HG02870 (cell line): Measurements from ENCODE around the gene CKB.

Experiments
- ATAC-seq: cut with Tn5 transposase; IDR thresholded peaks from one replicate; pipeline ENCODE4 v1.9.1; 2021; ENCODE audit warnings: mild to moderate bottlenecking, moderate library complexity; ENCODE audit not compliant: unreplicated experiment

The CKB gene

DNA sequence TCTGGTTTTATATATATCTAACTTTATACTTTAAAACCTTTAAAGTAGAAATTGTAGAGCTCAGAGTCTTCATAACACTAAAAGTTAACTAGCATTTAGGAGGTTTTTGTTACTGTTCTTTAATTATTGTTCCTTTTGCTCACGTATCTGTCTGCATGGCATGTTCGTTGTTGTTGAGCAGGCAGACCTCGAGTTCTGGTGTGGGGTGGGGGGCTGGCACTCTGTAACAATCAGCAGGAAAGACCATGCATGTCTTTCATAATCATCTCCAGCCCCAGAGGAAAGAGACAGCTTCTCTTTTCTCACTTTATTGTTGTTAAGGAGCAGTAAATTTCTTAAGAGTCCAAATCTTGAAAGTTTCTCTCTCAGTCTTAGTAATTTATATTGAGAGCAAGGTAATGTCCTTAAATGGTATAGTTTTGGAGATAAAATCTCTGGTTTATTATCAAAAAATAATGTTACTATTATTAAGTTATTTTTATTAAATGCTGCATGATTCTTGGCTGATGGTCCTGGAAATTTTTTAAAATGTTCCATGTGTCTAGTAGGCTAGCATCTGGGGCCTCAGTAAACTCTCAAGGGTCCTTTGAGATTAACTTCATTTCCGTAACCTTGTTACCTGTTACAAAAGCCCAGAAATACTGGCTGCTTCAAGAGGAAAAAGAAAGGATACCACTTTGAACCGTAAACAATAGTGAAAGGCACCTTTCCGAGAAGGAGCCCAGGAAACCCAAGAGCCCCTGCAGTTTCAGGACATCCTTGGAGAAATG is 30.3 kb downstream of the CKB start:
- no peak for ATAC-seq

DNA sequence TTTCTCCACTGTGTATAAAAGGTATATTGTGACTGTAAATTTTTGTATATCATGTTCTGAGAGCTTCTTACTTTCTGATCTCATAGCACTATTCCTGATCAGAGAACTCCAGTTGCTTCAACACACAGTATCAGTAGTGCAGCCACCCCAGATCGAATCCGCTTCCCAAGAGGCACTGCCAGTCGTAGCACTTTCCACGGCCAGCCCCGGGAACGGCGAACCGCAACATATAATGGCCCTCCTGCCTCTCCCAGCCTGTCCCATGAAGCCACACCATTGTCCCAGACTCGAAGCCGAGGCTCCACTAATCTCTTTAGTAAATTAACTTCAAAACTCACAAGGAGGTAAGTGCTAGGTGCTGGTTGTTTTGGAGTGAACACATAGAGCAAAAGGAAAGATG is 30.9 kb downstream of the CKB start:
- no peak for ATAC-seq

DNA sequence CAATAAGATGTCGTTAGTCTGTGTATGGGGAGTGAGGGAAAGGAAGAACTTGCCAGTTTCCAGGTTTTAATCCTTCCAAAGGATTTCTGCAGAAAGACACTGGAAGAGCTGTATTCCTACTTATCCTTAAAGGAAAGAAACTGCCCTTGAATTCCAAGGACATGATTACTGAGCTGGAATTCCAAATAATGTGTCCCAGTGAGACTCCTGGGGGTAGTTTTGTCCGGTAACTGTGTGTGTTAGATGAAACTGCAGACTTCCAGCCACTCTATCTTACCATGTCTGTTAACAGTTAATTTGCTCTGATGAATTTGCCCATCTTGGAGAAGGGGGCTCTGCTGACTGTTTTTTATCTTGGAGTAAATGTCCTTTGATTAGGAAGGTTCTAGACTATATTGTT is 33.0 kb downstream of the CKB start:
- no peak for ATAC-seq

DNA sequence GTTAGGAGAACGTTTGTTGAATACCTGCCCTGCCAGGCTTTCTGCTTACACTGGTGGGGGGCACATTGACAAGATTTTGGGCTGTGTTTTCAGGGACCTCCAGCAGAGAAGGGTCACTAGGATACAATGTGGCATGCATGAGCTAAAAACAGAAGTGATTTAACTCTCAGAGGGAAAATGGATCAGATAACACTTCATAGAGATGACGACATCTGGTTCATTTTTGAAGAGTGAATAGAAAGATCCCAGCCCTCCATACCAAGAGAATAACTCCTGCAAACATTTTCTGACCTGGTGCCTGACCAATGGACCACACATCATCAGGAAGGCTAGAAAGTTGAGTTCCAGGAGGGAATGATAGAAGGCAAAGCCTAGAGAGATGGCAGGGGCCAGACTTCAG is 33.7 kb downstream of the CKB start:
- ATAC-seq, result no peak

DNA sequence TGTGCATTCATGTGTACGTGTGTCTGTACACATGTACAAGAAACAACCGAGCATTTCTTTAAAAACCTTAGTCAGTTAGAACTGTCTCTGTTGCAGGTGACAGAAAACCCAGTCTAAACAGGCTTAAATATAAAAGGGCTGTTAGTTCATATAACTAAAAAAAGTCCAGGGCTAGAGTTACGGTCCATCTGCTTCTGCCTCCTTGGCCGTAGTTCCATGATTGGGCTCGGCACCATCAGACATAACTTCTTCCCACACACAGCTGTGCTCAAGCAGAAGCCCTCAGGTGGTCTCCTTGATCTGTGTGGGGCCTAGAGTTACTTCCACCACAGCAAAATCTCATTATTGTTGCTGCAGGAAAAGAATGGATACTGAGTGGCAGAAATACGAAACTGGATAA is 34.6 kb downstream of the CKB start:
- ATAC-seq, result no peak

DNA sequence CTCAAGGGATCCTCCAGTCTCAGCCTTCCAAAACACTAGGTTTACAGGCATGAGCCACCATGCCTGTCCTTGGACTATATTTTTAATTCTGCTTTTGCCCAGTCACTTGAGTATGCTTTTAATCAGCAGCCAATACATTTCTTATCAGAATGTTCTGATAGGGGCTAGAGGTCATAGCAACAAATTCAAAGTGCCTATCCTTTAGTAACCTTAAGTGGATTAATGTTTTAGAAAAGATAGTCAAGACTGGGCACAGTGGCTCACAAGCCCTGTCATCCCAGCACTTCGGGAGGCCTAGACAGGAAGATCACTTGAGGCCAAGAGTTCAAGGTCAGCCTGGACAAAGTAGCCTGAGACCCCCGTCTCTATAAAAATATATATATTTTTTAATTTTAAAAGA is 37.1 kb downstream of the CKB start:
- no peak for ATAC-seq

GRCh38 chr14:103483600-103483999 is 39.0 kb downstream of the CKB start:
- ATAC-seq, result no peak

- peak; percentile 76 for ATAC-seq
These were observed 42.0 kb downstream of the CKB start for GRCh38 chr14:103480595-103480994.

GRCh38 chr14:103476631-103477030 is 46.0 kb downstream of the CKB start:
- ATAC-seq, result no peak

- no peak for ATAC-seq
These were observed 46.6 kb downstream of the CKB start for GRCh38 chr14:103476065-103476464.

DNA sequence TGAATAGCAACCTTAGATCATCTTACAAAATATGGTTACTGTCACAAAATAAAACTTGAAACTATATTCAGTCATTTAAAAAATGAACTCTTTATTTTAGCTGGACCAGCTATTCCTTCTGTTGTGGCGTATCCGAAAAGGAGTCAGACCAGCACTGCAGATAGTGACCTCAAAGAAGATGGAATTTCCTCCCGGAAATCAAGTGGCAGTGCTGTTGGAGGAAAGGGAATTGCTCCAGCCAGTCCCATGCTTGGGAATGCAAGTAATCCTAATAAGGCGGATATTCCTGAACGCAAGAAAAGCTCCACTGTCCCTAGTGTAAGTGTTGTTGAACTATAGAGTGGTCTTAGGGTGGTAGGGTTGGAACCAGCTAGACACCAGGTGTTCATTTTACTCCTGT is 47.7 kb downstream of the CKB start:
- ATAC-seq, result no peak

DNA sequence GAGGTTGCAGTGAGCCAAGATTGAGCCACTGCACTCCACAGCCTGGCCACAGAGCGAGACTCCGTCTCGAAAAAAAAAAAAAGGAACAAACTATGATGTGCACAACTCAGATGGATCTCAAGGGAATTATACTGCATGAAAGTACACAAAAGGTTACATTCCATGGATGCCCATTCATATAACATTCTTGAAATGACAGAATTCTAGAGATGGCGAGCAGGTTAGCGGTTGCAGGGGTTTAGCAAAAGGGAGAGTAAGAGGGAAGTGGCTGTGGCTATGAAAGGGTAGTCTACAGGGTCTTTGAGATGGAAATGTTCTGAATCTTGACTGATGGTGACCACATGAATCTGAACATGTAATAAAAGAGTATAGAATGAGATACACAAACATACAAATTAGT is 49.7 kb downstream of the CKB start:
- no peak for ATAC-seq
